ENCODE data around the gene MTR.
"Not testable (repeated sequence)": the region's sequence is repeated elsewhere in the genome, so short reads cannot be mapped to it uniquely, and the experiment has no call there.

MTR gene

GRCh38 chr1:236907205-236907604 lies 112.1 kb downstream of the MTR start:
- peak; percentile 59 for DNase-seq (ENCODE audit: low spot score)

- no peak for DNase-seq (ENCODE audit: low spot score)
These were observed 113.6 kb downstream of the MTR start for GRCh38 chr1:236908669-236909068.

DNA sequence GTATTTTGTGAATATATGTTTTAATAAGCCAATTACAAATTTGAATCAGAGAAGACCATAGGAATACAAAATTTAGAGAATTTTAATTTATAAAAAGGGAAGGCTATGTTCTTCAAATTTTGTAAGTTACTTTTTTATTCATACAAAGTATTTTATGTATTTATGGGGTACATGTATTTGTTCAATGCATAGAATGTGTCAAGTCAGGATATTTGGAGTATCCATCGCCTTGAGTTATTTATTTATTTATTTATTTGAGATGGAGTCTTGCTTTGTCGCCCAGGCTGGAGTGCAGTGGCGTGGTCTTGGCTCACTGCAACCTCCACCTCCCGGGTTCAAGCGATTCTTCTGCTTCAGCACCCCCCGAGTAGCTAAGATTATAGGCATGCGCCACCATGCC lies 116.0 kb downstream of the MTR start:
- DNase-seq (ENCODE audit: low spot score), result not testable (repeated sequence)

- no peak for DNase-seq (ENCODE audit: low spot score)
These were observed 118.4 kb downstream of the MTR start for GRCh38 chr1:236913371-236914037.

DNA sequence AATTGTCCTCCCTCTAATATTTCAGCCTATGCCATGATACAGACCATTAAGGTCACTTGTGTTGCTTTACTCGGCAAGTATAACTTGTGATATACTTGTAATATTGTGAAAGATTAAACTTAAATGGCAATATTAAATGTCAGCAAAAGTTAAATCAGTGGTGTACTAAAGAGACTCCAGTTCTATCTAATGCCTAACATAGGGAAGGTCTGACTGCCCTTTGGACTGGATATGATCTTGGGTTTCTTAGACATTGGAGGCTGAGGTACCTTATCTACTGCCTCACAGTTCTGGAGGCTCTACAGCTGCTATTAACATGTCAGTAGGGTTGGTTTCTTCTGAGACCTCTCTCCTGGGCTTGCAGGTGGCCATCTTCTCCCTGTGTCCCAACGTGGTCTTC lies 119.3 kb downstream of the MTR start:
- no peak for DNase-seq (ENCODE audit: low spot score)

GRCh38 chr1:236916131-236916800 lies 121.2 kb downstream of the MTR start:
- no peak for DNase-seq (ENCODE audit: low spot score)

DNA sequence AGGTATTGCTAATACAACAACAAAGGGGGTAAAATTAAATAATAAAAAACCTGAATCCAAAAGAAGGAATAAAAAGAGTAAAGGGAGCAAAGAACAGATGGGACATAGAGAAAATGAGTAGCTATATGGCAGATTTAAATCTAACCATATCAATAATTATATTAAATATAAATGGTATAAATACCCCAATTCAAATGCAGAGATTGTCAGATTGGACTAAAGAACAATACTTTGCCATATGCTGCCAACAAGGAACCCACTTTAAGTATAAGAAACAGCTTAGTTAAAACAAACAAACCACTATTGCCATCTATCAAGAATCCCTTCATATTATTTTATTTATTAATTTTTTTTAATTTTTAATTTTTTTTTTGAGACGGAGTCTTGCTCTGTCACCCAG lies 122.4 kb downstream of the MTR start:
- no peak for DNase-seq (ENCODE audit: low spot score)

DNA sequence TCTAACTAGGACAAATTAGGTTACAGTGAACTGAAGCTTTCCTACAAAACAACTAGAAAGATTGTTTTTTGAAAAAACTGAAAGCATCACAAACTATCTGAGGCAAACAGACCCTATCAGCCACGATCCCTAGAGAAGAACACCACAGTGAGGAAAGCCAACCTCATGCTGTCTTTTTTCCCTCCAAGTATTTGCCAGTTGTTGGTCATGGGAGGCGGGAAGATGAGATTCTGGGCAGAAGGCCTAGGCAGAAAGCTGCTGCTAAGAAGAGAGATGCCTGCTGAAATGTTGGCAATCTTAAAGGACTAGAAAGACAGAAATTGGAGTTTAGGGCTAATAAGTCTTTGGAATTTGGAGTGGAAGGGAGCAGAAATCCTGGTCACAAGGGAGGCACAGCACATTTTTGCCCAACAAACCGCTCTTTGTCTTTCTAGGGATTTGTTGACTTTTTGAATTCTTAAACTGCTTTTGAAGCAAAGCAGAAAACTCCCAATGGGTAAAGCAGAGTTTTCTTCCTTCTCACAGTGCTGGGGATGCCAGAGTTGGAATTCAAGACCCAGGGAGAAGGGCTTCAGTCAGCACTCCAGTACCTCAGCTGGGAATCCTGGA lies 125.3 kb downstream of the MTR start:
- DNase-seq (ENCODE audit: low spot score), result no peak

GRCh38 chr1:236921610-236922009 lies 126.5 kb downstream of the MTR start:
- no peak for DNase-seq (ENCODE audit: low spot score)

DNA sequence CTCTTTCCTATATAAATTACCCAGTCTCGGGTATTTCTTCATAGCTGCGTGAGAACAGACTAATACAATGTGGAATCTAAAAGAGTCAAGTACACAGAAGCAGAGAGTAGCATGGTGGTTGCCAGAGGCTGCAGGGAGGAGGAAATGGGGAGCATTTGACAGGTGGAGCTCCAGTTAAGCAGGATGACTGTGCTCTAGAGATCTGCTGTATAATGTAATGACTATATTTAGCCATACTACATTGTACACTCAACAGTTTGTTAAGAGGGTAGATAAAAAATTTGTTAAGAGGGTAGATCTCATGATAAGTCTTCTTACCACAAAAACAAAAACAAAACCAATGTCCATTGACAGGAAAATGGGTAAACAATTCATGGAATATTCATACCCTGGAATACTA lies 127.1 kb downstream of the MTR start:
- no peak for DNase-seq (ENCODE audit: low spot score)

DNA sequence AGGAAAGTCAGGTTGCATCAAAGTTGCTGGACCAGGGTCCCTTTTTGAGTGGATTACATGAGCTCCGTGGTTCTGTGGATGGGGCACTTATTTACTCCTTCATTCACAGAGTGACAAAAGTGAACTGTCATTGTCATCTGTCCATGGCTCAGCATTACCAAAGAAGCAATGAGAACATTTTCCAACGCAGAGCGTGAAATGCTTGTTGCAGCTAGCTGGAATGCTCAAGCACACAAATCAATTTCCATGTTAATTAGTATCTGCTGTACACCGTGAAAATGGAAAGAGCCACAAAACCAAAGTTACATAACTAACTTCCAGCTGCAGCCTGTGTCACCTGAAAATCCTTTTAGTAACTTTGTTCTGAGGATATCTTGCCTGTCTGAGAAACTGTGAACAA lies 130.3 kb downstream of the MTR start:
- DNase-seq (ENCODE audit: low spot score), result no peak

- DNase-seq (ENCODE audit: low spot score), result no peak
These were observed 135.4 kb downstream of the MTR start for GRCh38 chr1:236930503-236930902.

GRCh38 chr1:236938760-236939159 lies 143.7 kb downstream of the MTR start:
- DNase-seq (ENCODE audit: low spot score), result no peak

GRCh38 chr1:236942431-236942830 lies 147.3 kb downstream of the MTR start:
- no peak for DNase-seq (ENCODE audit: low spot score)

DNA sequence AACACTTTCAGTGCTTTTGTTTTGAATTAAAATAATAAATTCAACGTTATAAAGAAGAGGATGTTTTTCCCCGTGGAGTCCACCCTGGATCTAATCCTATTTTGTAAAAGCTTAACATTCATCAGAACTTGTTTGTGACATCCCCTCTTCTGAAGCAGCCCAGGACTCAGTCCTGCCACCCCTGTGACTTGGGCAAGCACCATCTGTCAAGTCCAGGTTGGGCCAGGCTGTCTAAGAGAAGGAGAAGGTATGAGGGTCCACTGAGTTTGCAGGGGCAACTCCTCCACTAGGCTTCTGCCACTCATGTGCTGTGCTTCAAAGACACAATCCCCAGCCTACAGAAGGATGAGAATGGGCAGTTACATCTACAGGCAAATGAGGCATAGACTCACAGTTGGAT lies 149.5 kb downstream of the MTR start:
- DNase-seq (ENCODE audit: low spot score), result no peak

GRCh38 chr1:236945002-236945401 lies 149.9 kb downstream of the MTR start:
- DNase-seq (ENCODE audit: low spot score), result no peak

DNA sequence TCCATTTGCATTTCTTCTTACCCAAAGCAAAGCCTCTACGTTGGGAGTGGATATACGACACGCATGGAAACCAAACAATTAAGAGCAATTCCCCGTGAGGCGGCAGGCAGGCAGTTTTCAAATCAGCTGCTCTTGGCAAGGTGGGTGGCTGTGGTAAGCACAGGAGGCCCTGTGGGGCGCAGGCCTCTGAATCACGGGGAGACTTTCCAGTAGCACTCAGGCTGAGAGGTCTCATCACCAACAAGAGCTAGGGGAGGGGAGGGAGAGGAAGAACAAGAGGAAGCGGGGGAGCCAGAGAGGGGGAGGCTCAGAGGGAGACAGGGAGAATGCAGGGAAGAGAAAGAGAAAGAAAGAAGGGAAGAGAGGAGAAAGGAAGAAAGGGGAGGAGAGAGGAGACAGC lies 152.7 kb downstream of the MTR start:
- no peak for DNase-seq (ENCODE audit: low spot score)

DNA sequence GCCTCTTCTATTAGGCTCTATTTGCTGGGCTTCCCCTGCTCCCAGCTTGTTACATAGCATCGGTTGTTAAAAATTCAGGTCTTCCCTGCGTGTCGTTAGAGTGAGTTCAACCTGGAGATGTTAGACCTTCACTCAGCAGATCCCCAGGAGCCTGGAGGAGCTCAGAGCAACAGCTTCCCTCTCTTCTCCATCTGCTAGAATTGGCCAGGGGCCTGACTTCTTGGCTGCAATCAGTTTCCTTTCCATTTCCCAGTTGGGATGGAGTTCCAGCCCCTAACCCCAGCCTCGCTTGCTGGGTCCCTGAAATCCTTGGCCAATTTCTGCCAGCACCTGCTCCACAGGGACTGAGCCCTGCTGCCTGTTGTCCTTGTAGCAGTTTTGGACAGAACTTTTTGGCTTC lies 153.3 kb downstream of the MTR start:
- no peak for DNase-seq (ENCODE audit: low spot score)

- no peak for DNase-seq (ENCODE audit: low spot score)
These were observed 153.9 kb downstream of the MTR start for GRCh38 chr1:236948996-236949395.

DNA sequence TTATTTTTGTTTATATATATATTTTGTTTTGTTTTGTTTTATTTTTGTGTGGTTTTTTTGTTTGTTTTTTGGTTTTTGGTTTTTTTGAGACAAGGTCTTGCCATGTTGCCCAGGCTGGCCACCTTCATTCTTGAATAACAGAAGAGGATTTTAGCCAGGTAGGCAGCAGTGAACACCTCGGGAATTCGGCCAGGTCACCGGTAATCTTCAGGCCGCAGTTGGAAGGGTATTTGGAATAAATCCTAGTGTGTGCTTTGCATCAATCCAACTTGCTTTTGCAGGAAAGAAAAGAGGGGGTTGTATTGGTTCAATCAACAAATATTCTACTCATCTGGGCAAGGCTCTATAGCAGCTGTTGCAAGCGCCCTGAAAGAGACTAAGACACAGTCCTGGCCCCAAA lies 155.3 kb downstream of the MTR start:
- no peak for DNase-seq (ENCODE audit: low spot score)

DNA sequence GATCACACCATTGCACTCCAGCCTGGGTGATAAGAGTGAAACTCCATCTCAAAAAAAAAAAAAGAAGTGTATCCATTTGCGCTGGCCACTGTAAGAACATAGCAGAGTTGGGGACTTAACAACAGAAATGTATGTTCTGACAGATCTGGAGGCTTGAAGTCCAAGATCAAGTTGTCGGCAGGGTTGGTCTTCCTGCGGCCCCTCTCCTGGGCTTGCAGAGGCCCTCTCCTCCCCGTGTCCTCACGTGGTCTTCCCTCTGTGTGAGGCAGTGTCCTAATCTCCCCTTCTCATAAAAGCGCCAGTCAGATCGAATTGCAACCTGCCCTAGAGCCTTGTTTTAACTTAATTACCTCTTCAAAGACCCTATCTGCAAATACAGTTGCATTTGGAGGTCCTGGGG lies 156.6 kb downstream of the MTR start:
- DNase-seq (ENCODE audit: low spot score), result no peak

GRCh38 chr1:236952246-236953003 lies 157.3 kb downstream of the MTR start:
- DNase-seq (ENCODE audit: low spot score), result no peak

- no peak for DNase-seq (ENCODE audit: low spot score)
These were observed 158.1 kb downstream of the MTR start for GRCh38 chr1:236953151-236953700.

Measured in D341Med (cell line).